Measurements from ENCODE around the gene RAMP1. TPM values are rescaled to one million over a fixed set of nuclear protein-coding genes. Genes with fewer than 3 reads are reported as not detected.
A peak's percentile ranks its signal among the peaks of the same experiment; 100 is the strongest.

Gene RAMP1
- total RNA-seq, 1 donor from 2014 or later: 9.1 TPM

GRCh38 chr2:237863102-237863511 lies 3.7 kb downstream of the RAMP1 start:
- peaks cover 41% of the 10 kb centered on the region for H3K4me1 Mint-ChIP-seq (ENCODE audit: low read depth, unreplicated experiment)
- no peaks in the 10 kb centered on the region for H3K9me3 ChIP-seq (ENCODE audit: insufficient read depth, low read depth, low read length)
- H3K27ac ChIP-seq (ENCODE audit: low read depth, low read length): no peak overlapping the region
- no peaks in the 10 kb centered on the region for H3K9me3 Mint-ChIP-seq (ENCODE audit: unreplicated experiment)
- no peak for DNase-seq (ENCODE audit: low read depth)
- no peaks in the 10 kb centered on the region for H3K27me3 ChIP-seq (ENCODE audit: insufficient read depth, low read length)
- H3K36me3 Mint-ChIP-seq (ENCODE audit: low read depth, unreplicated experiment): no peaks in the 10 kb centered on the region
- H3K36me3 ChIP-seq (ENCODE audit: insufficient read depth, low read length): no peaks in the 10 kb centered on the region
- peaks cover 36% of the 10 kb centered on the region for H3K4me1 ChIP-seq (ENCODE audit: insufficient read depth, low read length)
- H3K27ac Mint-ChIP-seq (ENCODE audit: unreplicated experiment): no peak overlapping the region
- TF ChIP-seq EZH2 (IDR thresholded peaks at IDR 0.05; ENCODE audit: insufficient read depth, low read length) (no peak), CTCF (IDR thresholded peaks at IDR 0.05; ENCODE audit: insufficient read depth, low read depth, low read length) (no peak)
- no peak overlapping the region for H3K9ac ChIP-seq (ENCODE audit: low read length)
- FAIRE-seq: no peak
- H3K4me3 Mint-ChIP-seq (ENCODE audit: unreplicated experiment): no peak overlapping the region
- no peaks in the 10 kb centered on the region for H4K20me1 ChIP-seq (ENCODE audit: insufficient read depth, low read length)
- H2AFZ ChIP-seq (ENCODE audit: low read depth, low read length): no peak overlapping the region
- H3K4me2 ChIP-seq (ENCODE audit: low read length): no peak overlapping the region
- H3K79me2 ChIP-seq (ENCODE audit: insufficient read depth, low read length): peaks cover 4% of the 10 kb centered on the region
- H3K4me3 ChIP-seq (ENCODE audit: insufficient read depth, low read depth, low read length): no peak overlapping the region
- H3K27me3 Mint-ChIP-seq (ENCODE audit: low read depth, unreplicated experiment): peaks cover 7% of the 10 kb centered on the region

- peaks cover 31% of the 10 kb centered on the region for H3K4me1 ChIP-seq (ENCODE audit: insufficient read depth, low read length)
- no peaks in the 10 kb centered on the region for H3K9me3 ChIP-seq (ENCODE audit: insufficient read depth, low read depth, low read length)
- H3K4me3 Mint-ChIP-seq (ENCODE audit: unreplicated experiment): peak overlapping the region; percentile 40
- no peaks in the 10 kb centered on the region for H3K36me3 Mint-ChIP-seq (ENCODE audit: low read depth, unreplicated experiment)
- H3K9ac ChIP-seq (ENCODE audit: low read length): no peak overlapping the region
- peaks cover 42% of the 10 kb centered on the region for H3K4me1 Mint-ChIP-seq (ENCODE audit: low read depth, unreplicated experiment)
- no peak for TF ChIP-seq CTCF (IDR thresholded peaks at IDR 0.05; ENCODE audit: insufficient read depth, low read depth, low read length)
- TF ChIP-seq EZH2 (IDR thresholded peaks at IDR 0.05; ENCODE audit: insufficient read depth, low read length): no peak
- H2AFZ ChIP-seq (ENCODE audit: low read depth, low read length): peak overlapping the region; percentile 51
- H3K4me3 ChIP-seq (ENCODE audit: insufficient read depth, low read depth, low read length): no peak overlapping the region
- H3K27me3 Mint-ChIP-seq (ENCODE audit: low read depth, unreplicated experiment): peaks cover 2% of the 10 kb centered on the region
- no peaks in the 10 kb centered on the region for H3K9me3 Mint-ChIP-seq (ENCODE audit: unreplicated experiment)
- no peak overlapping the region for H3K27ac ChIP-seq (ENCODE audit: low read depth, low read length)
- peak overlapping the region; percentile 93 for H3K27ac Mint-ChIP-seq (ENCODE audit: unreplicated experiment)
- no peaks in the 10 kb centered on the region for H3K36me3 ChIP-seq (ENCODE audit: insufficient read depth, low read length)
- H3K27me3 ChIP-seq (ENCODE audit: insufficient read depth, low read length): no peaks in the 10 kb centered on the region
- peaks cover 4% of the 10 kb centered on the region for H3K79me2 ChIP-seq (ENCODE audit: insufficient read depth, low read length)
- DNase-seq (ENCODE audit: low read depth): no peak
- no peak overlapping the region for H3K4me2 ChIP-seq (ENCODE audit: low read length)
- no peaks in the 10 kb centered on the region for H4K20me1 ChIP-seq (ENCODE audit: insufficient read depth, low read length)
- FAIRE-seq: no peak
These were observed 4.4 kb downstream of the RAMP1 start for GRCh38 chr2:237863689-237864443.

GRCh38 chr2:237864444-237864931 lies 5.1 kb downstream of the RAMP1 start:
- Histone ChIP-seq H3K79me2 (ENCODE audit: insufficient read depth, low read length) (peaks cover 4% of the 10 kb centered on the region), H3K36me3 (ENCODE audit: insufficient read depth, low read length) (no peaks in the 10 kb centered on the region), H3K4me1 (ENCODE audit: insufficient read depth, low read length) (peaks cover 28% of the 10 kb centered on the region), H4K20me1 (ENCODE audit: insufficient read depth, low read length) (no peaks in the 10 kb centered on the region), H3K9me3 (ENCODE audit: insufficient read depth, low read depth, low read length) (no peaks in the 10 kb centered on the region), H3K4me2 (ENCODE audit: low read length) (peak overlapping the region; percentile 85), H3K9ac (ENCODE audit: low read length) (peak overlapping the region; percentile 72), H3K27me3 (ENCODE audit: insufficient read depth, low read length) (no peaks in the 10 kb centered on the region), H3K4me3 (ENCODE audit: insufficient read depth, low read depth, low read length) (no peak overlapping the region), H2AFZ (ENCODE audit: low read depth, low read length) (peak overlapping the region; percentile 51), H3K27ac (ENCODE audit: low read depth, low read length) (peak overlapping the region; percentile 63)
- Mint-ChIP-seq H3K4me1 (ENCODE audit: low read depth, unreplicated experiment) (peaks cover 42% of the 10 kb centered on the region), H3K27ac (ENCODE audit: unreplicated experiment) (peak overlapping the region; percentile 93), H3K9me3 (ENCODE audit: unreplicated experiment) (no peaks in the 10 kb centered on the region), H3K4me3 (ENCODE audit: unreplicated experiment) (peak overlapping the region; percentile 40), H3K36me3 (ENCODE audit: low read depth, unreplicated experiment) (no peaks in the 10 kb centered on the region), H3K27me3 (ENCODE audit: low read depth, unreplicated experiment) (no peaks in the 10 kb centered on the region)
- no peak for DNase-seq (ENCODE audit: low read depth)
- TF ChIP-seq CTCF (IDR thresholded peaks at IDR 0.05; ENCODE audit: insufficient read depth, low read depth, low read length) (no peak), EZH2 (IDR thresholded peaks at IDR 0.05; ENCODE audit: insufficient read depth, low read length) (no peak)
- no peak for FAIRE-seq
